Esophagus muscularis mucosa (tissue), 4 donors: ENCODE measurements around the gene MKS1. TPM values are rescaled to one million over a fixed set of nuclear protein-coding genes. Genes with fewer than 3 reads are reported as not detected.
A peak's percentile ranks its signal among the peaks of the same experiment; 100 is the strongest.

Experiments used
- DNase-seq: peaks from one replicate; pipeline ENCODE4 v3.0.0-alpha.2; 2017; ENCODE audit errors: extremely low spot score
- H3K27ac ChIP-seq, 4 donors: fragments of 200-600 bp; sonication (generic); replicated peaks in 1 of 4; 1 replicate in 3 of 4; 2 replicates in 1 of 4; pipeline ENCODE4 v1.5.1; 2016 to 2019; ENCODE audit warnings: mild to moderate bottlenecking in 1 of 4
- H3K27me3 ChIP-seq, 4 donors: fragments of 200-600 bp; sonication (generic); one replicate each; pipeline versions ENCODE4 v1.5.1 to v1.6.0; 2016 to 2019
- H3K36me3 ChIP-seq, 4 donors: fragments of 200-600 bp; sonication (generic); one replicate each; pipeline ENCODE4 v1.5.1; 2016 to 2019
- H3K4me1 ChIP-seq, 4 donors: fragments of 200-600 bp; sonication (generic); one replicate each; pipeline ENCODE4 v1.5.1; 2016 to 2019
- H3K4me3 ChIP-seq, 4 donors: fragments of 200-600 bp; sonication (generic); 1 replicate in 2 of 4; 2 replicates in 2 of 4; pipeline ENCODE4 v1.5.1; 2016 to 2019; ENCODE audit warnings: mild to moderate bottlenecking in 4 of 4, moderate library complexity in 1 of 4
- H3K9me3 ChIP-seq, 4 donors: fragments of 200-600 bp; sonication (generic); 1 replicate in 3 of 4; 2 replicates in 1 of 4; pipeline ENCODE4 v1.5.1; 2016 to 2019
- CTCF ChIP-seq, 3 experiments: fragments of 200-600 bp in 2 of 3; fragments of 450-650 bp in 1 of 3; sonication (generic) in 2 of 3; IDR thresholded peaks; one replicate each; pipeline ENCODE4 v1.5.1; 2017 to 2019; ENCODE audit warnings: antibody characterized with exemption in 3 of 3, mild to moderate bottlenecking in 2 of 3, moderate library complexity in 1 of 3
- EP300 ChIP-seq: sonication (generic); formaldehyde crosslinking; IDR thresholded peaks from one replicate; pipeline ENCODE4 v1.6.1; 2017; ENCODE audit warnings: antibody characterized with exemption
- POLR2A ChIP-seq: fragments of 450-650 bp; IDR thresholded peaks from one replicate; pipeline ENCODE4 v1.6.1; 2017; ENCODE audit warnings: antibody characterized with exemption, moderate library complexity, mild to moderate bottlenecking, low read depth
- POLR2AphosphoS5 ChIP-seq, 2 donors: sonication (generic); formaldehyde crosslinking; IDR thresholded peaks; one replicate each; pipeline ENCODE4 v1.6.1; 2017; ENCODE audit warnings: antibody characterized with exemption in 2 of 2
- whole genome bisulfite sequencing: methylation state at CpG from one replicate; pipeline ENCODE4 v1.1.5; 2018; 5-methylcytosine and 5-hydroxymethylcytosine counted together
- intact Hi-C: fragments of 100-400 bp; cut with DNase I; formaldehyde crosslinking; loops from one replicate; pipeline ENCODE4 v1.15.1; 2023
- total RNA-seq, 4 donors: library from RNA; depleted of rRNA; stranded (reverse); fragments of >200 nt; gene quantifications; one replicate each; pipeline versions ENCODE4 v1.1.0 to v1.2.1, GENCODE V29; 2016

MKS1 gene
- total RNA-seq, 4 donors from 2014 or later: 6.2 to 12.5 (median 6.9) TPM

GRCh38 chr17:58246104-58246740 lies 27.2 kb upstream of the MKS1 start:
- Histone ChIP-seq H3K27me3 (peaks cover 0 to 77% (median 3%) of the 10 kb centered on the region in 4 donors), H3K4me1 (peaks cover 7 to 15% (median 12%) of the 10 kb centered on the region in 4 donors), H3K27ac (no peak overlapping the region), H3K9me3 (no peaks in the 10 kb centered on the region), H3K36me3 (no peaks in the 10 kb centered on the region), H3K4me3 (no peak overlapping the region)
- 88% methylated on average over 13 of the region's 13 CpGs for WGBS
- intact Hi-C loops: loop anchor here (5.0 kb wide), 1 partner anchor 171 kb away; the partner anchor contains the start of gene RNF43
- TF ChIP-seq POLR2AphosphoS5 (IDR thresholded peaks at IDR 0.05): no peak
- no peak for TF ChIP-seq CTCF (IDR thresholded peaks at IDR 0.05)
- TF ChIP-seq POLR2A: no peak
- TF ChIP-seq EP300: no peak
- peak; percentile 85 for DNase-seq

GRCh38 chr17:58245428-58246103 lies 26.5 kb upstream of the MKS1 start:
- no peak overlapping the region for H3K27ac ChIP-seq
- no peaks in the 10 kb centered on the region for H3K9me3 ChIP-seq
- WGBS: 79% methylated on average over 5 of the region's 10 CpGs
- no peak for TF ChIP-seq POLR2AphosphoS5 (IDR thresholded peaks at IDR 0.05)
- TF ChIP-seq POLR2A: no peak
- TF ChIP-seq EP300: no peak
- TF ChIP-seq CTCF (IDR thresholded peaks at IDR 0.05): no peak
- no peak overlapping the region for H3K4me3 ChIP-seq
- H3K27me3 ChIP-seq: peaks cover 0 to 73% (median 3%) of the 10 kb centered on the region in 4 donors
- DNase-seq: peak; percentile 60
- H3K36me3 ChIP-seq: no peaks in the 10 kb centered on the region
- peaks cover 7 to 15% (median 12%) of the 10 kb centered on the region in 4 donors for H3K4me1 ChIP-seq
- intact Hi-C loops: loop anchor here (5.0 kb wide), 1 partner anchor 172 kb away; the partner anchor contains the start of gene RNF43

GRCh38 chr17:58244963-58245362 lies 25.9 kb upstream of the MKS1 start:
- peaks cover 0 to 71% (median 3%) of the 10 kb centered on the region in 4 donors for H3K27me3 ChIP-seq
- H3K27ac ChIP-seq: no peak overlapping the region
- intact Hi-C loops: loop anchor here (5.0 kb wide), 1 partner anchor 172 kb away; the partner anchor contains the start of gene RNF43
- H3K4me3 ChIP-seq: no peak overlapping the region
- peaks cover 7 to 12% (median 12%) of the 10 kb centered on the region in 4 donors for H3K4me1 ChIP-seq
- no peaks in the 10 kb centered on the region for H3K9me3 ChIP-seq
- no peaks in the 10 kb centered on the region for H3K36me3 ChIP-seq
- 48% methylated on average over 6 of the region's 6 CpGs for WGBS
- no peak for DNase-seq
- TF ChIP-seq POLR2AphosphoS5 (IDR thresholded peaks at IDR 0.05): no peak
- TF ChIP-seq POLR2A: no peak
- TF ChIP-seq EP300: no peak
- no peak for TF ChIP-seq CTCF (IDR thresholded peaks at IDR 0.05)

- peak; percentile 64 for DNase-seq
- intact Hi-C loops: no loop called here
- Histone ChIP-seq H3K27me3 (peaks cover 0 to 71% (median 0%) of the 10 kb centered on the region in 4 donors), H3K4me1 (no peaks in the 10 kb centered on the region), H3K4me3 (no peak overlapping the region), H3K27ac (no peak overlapping the region), H3K36me3 (no peaks in the 10 kb centered on the region), H3K9me3 (no peaks in the 10 kb centered on the region)
- TF ChIP-seq POLR2AphosphoS5 (IDR thresholded peaks at IDR 0.05): no peak
- TF ChIP-seq EP300: no peak
- no peak for TF ChIP-seq CTCF (IDR thresholded peaks at IDR 0.05)
- no peak for TF ChIP-seq POLR2A
- WGBS: 10% methylated on average over 4 of the region's 4 CpGs
These were observed 23.2 kb upstream of the MKS1 start for GRCh38 chr17:58242171-58242784.
